SK-N-MC (cell line): ENCODE results near the gene CCDC124.

Source experiments
- EZH2 ChIP-seq: fragments of 200-600 bp; sonication (generic); IDR thresholded peaks from one replicate; pipeline ENCODE4 v1.6.1; 2017; ENCODE audit warnings: antibody characterized with exemption
- POLR2AphosphoS5 ChIP-seq: IDR thresholded peaks from 2 replicates; pipeline ENCODE4 v1.6.1; 2012; ENCODE audit warnings: mild to moderate bottlenecking, low read depth, low read length, borderline replicate concordance

DNA sequence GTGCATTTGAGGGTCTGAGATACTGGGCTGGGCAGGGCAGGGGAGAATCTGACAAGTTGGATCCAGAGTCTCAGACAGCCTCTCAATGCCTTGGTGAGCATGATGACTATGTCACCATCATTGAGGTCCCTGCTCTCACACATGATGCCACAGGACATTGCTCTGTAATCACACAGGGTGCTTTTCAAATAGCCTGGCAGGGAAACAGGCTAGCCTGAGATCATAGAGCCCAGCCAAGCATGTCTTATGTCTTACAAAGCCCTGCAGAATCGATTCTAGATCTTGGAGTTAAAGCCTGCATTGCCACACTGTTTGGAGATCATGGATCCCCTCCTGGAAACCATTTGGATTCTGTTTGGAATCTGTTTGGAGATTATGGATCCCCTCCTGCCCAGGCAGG lies 39.4 kb downstream of the CCDC124 start:
- TF ChIP-seq EZH2, result no peak
- no peak for TF ChIP-seq POLR2AphosphoS5
